Measurements from ENCODE around the gene TDRD10.
A peak's percentile ranks its signal among the peaks of the same experiment; 100 is the strongest.

TDRD10 gene

DNA sequence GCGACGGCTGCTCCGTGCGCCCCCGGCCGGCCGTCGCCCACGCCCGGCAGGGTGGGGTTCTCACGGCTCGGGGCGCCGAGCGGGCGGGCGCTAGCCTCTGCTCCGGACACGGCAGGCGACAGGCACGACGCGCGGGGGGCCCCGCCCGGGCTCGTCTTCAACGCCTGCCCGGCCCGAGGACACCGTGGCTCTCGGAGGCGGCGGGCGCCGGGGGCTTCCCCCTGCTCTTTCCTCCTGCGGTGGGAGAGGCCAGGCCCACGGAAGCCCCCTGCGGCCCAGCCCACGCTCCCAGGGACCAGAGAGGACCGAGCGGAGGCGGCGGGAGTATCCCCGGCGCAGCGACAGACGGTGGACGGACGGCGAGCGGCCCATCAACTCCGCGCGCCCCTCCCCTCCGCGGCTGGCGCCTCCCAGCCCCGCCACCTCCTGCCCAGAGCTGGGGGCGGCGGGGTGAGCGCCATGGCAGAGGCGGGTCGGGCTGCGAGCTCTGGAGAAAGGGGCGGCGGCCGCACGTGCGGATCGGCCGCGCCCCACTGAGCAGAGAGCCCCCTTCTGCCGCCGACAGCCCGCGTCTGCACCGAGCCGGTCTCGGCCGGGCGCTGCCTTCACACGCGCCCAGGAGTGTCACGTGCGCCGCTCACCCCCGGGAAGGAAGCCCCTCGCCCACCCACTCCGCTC lies at the start of gene TDRD10, which contains the start of gene SHE:
Gene TDRD10 (plus strand): TSS at position 154 of the 678 bp plus-strand sequence. CDS start 4,685 bp downstream, outside the sequence.
Gene SHE (minus strand): TSS at position 347 of the 678 bp plus-strand sequence. CDS start 386 bp downstream, outside the sequence.
- FAIRE-seq = no peak
- DNase-seq (ENCODE audit: low spot score) = no peak

- no peak for DNase-seq (ENCODE audit: low spot score)
- FAIRE-seq = no peak
Measured at GRCh38 chr1:154453161-154453560, 48.9 kb upstream of the TDRD10 start.

GRCh38 chr1:154453574-154454352 lies 48.3 kb upstream of the TDRD10 start:
- FAIRE-seq = no peak
- DNase-seq (ENCODE audit: low spot score) = peak; percentile 70

DNA sequence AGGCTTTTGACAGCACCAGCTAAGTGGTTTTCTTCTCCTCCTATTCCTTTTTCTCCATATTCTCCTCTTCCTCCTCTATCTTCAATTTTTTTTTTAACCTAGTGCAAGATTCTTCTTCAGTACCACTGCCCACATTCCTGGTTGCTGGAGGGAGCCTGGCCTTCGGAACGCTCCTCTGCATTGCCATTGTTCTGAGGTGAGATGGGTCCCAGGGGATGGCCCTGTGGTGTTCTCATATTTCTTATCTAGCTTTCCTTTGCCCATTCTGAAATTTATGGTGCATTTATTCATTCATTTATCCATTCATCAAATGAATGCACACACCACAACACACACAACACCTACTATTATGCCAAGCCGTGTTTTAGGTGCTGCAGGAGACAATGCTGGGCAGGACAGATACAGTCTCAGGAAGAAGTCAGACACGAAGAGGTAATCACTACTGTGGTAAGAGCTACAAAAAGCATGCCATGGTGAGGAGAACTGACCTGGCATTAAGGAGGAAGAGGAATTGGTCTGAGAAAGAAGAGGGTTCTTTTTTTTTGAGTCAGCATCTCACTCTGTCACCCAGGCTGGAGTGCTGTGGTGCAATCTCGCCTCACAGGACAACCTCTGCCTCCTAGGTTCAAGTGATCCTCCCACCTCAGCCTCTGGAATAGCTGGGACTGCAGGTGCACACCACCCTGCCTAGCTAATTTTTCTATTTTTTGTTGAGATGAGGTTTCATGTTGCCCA lies 47.5 kb upstream of the TDRD10 start:
- no peak for DNase-seq (ENCODE audit: low spot score)
- no peak for FAIRE-seq

GRCh38 chr1:154456631-154457030 lies 45.4 kb upstream of the TDRD10 start:
- DNase-seq (ENCODE audit: low spot score) (no peak), FAIRE-seq (no peak)

- no peak for DNase-seq (ENCODE audit: low spot score)
- no peak for FAIRE-seq
Measured at GRCh38 chr1:154459080-154459479, 42.9 kb upstream of the TDRD10 start.

DNA sequence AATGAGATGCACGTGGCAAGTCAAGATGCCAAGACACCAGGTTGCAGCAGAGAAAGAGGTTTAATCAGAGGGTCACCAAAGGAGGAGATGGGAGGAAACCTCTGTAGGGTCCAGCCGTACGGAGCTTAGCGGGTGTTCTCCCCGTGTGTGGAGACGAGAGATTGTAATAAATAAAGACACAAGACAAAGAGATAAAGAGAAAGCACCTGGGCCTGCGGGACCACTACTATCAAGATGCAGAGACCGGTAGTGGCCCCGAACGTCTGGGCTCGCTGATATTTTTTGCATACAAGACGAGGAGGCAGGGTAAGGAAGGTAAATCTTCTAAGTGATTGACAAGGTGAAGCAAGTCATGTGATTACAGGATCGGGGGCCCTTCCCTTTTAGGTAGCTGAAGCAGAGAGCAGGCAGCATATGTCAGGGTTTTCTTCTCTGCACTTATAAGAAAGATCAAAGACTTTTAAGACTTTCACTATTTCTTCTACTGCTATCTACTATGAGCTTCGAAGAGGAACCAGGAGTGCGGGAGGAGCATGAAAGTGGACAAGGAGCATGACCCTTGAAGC lies 41.2 kb upstream of the TDRD10 start:
- no peak for DNase-seq (ENCODE audit: low spot score)
- no peak for FAIRE-seq

- no peak for FAIRE-seq
- DNase-seq (ENCODE audit: low spot score) = no peak
Measured at GRCh38 chr1:154463512-154463990, 38.5 kb upstream of the TDRD10 start.

DNA sequence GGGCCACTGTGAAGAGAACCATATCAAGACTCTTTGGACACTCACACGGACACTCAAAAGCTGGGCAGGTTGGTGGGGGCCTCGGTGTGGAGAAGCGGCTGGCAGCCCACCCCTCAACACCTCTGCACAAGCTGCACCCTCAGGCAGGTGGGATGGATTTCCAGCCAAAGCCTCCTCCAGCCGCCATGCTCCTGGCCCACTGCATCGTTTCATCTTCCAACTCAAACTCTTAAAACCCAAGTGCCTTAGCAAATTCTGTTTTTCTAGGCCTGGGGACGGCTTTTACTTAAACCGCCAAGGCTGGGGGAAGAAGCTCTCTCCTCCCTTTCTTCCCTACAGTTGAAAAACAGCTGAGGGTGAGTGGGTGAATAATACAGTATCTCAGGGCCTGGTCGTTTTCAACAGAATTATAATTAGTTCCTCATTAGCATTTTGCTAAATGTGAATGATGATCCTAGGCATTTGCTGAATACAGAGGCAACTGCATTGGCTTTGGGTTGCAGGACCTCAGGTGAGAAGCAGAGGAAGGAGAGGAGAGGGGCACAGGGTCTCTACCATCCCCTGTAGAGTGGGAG lies 36.3 kb upstream of the TDRD10 start:
- DNase-seq (ENCODE audit: low spot score) (no peak), FAIRE-seq (no peak)

DNA sequence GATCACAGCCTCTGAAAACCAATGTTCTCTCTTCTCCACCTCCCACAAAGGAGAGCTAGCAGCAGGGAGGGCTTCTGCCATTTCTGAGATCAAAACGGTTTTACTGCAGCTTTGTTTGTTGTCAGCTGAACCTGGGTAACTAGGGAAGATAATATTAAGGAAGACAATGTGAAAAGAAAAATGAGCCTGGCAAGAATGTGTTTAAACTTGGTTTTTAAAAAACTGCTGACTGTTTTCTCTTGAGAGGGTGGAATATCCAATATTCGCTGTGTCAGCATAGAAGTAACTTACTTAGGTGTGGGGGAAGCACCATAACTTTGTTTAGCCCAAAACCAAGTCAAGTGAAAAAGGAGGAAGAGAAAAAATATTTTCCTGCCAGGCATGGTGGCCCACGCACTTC lies 35.8 kb upstream of the TDRD10 start:
- no peak for DNase-seq (ENCODE audit: low spot score)
- FAIRE-seq = no peak

GRCh38 chr1:154466921-154467417 lies 35.0 kb upstream of the TDRD10 start:
- FAIRE-seq (no peak), DNase-seq (ENCODE audit: low spot score) (no peak)

- FAIRE-seq (no peak), DNase-seq (ENCODE audit: low spot score) (no peak)
Measured at GRCh38 chr1:154467434-154468102, 34.5 kb upstream of the TDRD10 start.

GRCh38 chr1:154468535-154469250 lies 33.3 kb upstream of the TDRD10 start:
- no peak for FAIRE-seq
- no peak for DNase-seq (ENCODE audit: low spot score)

- FAIRE-seq (no peak), DNase-seq (ENCODE audit: low spot score) (no peak)
Measured at GRCh38 chr1:154469844-154470560, 32.0 kb upstream of the TDRD10 start.

- no peak for DNase-seq (ENCODE audit: low spot score)
- no peak for FAIRE-seq
Measured at GRCh38 chr1:154471304-154471703, 30.7 kb upstream of the TDRD10 start.

- DNase-seq (ENCODE audit: low spot score) = peak; percentile 80
- FAIRE-seq = peak; percentile 37
Measured at GRCh38 chr1:154474802-154475201, 27.2 kb upstream of the TDRD10 start.

DNA sequence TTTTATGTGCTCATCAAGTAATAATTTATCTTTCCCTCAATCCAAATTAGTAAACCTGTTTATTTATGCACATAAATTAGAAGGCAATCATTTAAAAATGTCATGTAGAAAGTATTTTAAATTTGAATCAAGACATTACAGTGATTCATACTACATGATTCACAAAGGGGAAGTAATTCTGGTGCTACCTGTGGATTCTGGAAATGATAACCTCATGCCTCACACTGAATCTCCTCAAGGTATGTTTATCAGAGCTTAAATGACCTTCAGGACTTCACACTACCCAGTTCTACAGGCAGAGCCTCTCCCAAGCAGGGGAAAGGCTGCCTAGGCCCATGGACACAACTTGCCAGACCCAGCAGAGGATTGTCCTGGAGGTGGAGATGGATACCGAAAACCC lies 25.2 kb upstream of the TDRD10 start:
- no peak for DNase-seq (ENCODE audit: low spot score)
- no peak for FAIRE-seq

DNA sequence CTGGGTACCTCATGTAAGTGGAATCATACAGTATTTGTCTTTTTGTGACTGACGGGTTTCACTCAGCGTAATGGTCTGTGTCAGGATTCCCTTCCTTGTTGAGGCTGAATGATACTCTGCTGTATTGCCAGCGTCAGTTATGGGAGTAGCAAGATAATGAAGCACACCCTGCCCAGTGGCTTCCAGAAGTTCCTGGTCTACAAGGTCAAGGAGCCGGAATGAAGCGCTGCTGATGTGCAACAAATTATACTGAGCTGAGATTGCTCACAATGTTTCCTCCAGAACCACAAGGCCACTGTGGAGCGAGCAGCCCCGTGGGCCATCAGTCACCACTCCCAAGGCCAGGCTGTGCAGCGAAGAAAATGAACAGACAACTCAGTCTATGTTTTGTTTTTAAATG lies 24.0 kb upstream of the TDRD10 start:
- FAIRE-seq = no peak

GRCh38 chr1:154478639-154479038 lies 23.4 kb upstream of the TDRD10 start:
- no peak for DNase-seq (ENCODE audit: low spot score)
- FAIRE-seq = no peak

More for the DNA sequence above, 24.0 kb upstream of the TDRD10 start:
- DNase-seq (ENCODE audit: low spot score) = no peak

Data from urothelium cell line (cell line).